Raji (cell line): Measurements from ENCODE around the gene C18orf63.

Experiments
- POLR2A ChIP-seq: IDR thresholded peaks from 2 replicates; pipeline ENCODE4 v1.6.1; 2011; ENCODE audit warnings: low read depth, low read length, control low read depth; ENCODE audit not compliant: insufficient read depth

The C18orf63 gene

DNA sequence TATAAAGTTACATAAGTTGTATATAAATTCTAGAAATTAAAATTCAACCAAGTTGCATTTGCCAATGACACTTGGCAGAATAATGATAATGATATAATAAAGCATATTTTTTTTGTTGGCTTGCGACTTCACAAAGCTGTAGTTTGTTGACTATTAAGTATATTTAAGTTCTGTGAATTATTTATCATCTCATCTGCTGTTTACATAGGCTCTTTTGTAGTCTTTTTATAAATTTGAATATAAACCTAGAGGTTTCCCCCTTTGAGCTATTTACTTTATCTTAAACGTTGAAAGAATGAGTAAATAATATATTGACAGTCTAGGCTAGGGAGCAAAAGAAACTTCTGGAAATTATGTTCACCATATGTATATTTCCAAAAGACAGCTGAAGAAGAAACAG is 32.9 kb downstream of the C18orf63 start:
- TF ChIP-seq POLR2A, result no peak

DNA sequence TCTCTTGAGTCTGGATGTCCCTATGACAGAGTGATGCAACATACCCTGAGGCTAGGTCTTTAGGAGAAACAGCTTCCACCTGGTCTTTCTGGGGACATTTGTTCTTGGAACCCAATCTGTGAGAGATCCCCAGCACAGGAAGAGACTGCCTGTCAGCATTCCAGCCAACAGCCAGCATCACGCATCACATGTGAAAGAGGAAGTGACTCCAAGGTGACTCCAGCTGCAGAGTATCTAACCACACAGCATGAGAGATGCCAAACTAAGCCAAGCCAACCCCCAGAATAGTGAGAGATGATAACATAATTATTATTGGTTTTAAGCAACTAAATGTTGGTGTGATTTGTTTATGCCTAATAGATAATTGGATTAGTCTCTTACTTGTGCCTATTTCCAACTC is 35.7 kb downstream of the C18orf63 start:
- TF ChIP-seq POLR2A, result no peak

DNA sequence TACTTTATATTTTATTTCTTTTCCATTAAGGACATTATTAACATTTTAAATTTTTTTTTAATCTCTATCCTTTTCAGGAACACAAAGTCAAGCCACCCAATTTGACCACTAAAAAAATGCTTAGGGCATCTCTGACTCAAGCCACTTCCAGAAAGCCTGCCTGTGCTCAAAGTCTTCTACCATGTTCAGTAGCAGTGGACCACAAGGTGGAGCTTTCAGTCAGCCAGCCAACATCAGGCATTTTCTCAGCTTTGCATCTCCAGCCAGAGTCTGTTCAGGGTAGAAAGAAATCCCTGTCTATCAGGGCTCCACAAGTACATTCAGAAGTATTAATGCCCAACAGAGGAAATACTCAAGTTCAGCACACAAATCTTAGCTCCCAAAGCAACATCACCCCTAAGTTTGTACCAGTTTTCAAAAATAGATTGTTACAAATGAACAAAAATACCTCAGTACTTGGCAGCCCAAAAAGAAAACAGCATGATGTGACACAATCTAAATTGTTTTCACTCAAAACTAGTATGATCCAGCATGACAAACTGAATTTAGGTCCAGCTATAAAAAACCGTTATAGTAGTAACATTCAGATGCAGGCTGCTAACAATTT is 37.6 kb downstream of the C18orf63 start:
- no peak for TF ChIP-seq POLR2A

DNA sequence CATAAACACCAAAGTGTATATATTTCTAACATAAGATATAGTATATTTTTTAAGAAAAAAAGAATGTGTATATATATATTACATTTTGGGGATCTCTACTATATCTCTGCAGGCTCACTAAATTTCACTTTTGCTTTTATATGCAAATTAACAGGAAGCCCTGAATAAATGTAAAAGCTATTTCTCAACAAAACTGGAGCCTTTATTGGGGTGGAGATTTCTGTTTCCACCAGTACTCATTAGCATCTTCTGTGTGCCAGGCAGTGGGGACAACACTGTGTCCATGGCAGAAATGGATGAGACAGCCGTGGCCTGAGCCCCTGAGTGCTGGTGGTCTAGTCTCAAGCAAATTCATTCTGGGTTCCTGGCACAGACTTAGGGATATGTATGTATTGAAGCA is 41.3 kb downstream of the C18orf63 start:
- TF ChIP-seq POLR2A, result no peak

DNA sequence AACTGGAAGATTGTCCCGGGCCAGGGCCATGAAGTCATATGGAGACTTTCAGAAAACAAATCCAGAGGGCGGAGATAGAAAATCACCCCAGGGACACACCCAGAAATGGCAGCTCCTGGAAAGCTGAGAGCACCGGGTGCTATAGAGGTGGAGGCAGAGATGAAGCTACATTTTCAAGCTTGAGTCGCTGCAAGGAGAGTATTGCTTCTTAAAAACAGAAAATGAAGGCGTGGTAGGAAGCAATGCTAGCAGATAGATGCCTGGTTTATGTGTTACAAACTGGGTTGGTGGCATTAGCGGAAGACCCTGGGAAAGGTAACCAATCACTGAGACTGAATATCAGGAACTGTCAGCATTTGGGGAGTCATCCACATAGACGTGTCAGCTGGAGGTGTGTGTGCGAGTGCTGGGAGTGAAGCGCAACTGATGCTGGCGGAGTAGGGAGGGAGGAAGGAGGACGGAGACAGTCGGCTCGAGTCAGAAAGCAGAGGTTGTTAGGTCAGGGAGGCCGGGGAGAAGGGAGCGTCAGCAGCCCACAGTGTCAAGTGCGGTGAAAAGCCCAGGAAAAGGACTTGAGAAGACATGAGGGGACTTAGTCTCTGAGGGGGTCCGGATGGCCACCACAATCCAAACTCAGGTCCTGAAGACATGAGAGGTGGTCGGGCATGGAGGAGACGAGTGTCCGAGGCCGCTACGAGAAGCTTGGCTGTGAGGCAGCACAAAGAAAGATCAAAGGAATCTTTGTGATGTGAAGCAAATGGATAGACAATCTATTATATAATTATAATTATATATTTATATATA is 45.4 kb downstream of the C18orf63 start:
- no peak for TF ChIP-seq POLR2A

DNA sequence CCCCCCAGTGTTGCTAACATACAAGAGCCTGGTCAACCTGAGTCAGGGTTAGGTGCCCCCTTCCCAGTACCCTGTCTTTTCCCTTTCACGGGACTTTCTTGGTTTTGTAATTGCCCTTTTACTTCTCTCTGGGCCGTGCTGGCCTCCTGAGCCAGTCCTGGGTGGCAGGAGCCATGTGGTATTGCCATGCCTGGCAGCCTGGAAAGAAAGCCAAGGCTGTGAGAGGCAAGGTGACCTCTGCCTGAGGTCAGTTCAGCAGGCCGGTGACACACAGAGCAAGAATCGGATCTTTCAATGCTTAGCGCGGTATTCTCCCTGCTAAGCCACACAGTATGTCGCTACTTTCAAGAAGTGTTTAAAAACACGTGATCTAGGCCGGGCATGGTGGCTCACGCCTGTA is 52.3 kb downstream of the C18orf63 start:
- no peak for TF ChIP-seq POLR2A

DNA sequence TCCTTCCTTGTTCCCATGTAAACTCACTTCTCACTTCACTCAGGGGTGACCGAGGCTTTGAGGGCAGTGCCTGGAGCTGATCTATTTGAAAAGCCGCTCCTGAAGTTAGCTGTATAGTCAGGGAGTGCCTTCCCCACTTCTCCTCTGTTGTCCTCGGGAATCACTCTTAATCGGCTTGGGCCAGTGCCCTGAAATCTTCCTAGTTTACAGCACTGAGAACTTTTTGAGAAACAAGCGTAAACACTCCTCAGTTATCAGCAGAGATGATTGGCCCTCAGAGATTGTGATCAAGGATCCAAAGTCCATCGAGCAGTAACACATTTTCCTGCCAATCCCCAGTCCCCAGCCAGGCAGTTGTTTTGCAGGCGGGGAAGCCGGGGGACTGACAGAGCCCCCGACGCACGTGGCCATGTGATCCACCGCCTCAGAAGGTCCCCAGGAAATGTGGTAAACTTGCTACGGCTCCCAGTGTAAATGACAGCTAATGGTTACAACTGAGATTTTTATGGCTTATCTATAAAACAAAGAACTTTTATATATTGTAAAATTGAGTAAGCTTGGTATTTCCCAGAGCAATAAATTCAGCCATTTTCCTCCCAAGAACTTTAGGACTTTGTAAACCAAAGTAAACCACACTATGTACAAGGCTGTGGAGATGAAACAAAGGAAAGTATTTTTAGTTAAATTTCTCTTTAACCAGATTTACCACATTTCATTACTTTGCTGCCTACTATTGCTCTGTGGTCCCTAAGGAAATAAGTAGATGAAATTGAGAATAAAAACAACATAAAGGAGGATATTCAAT is 53.5 kb downstream of the C18orf63 start:
- TF ChIP-seq POLR2A, result no peak

DNA sequence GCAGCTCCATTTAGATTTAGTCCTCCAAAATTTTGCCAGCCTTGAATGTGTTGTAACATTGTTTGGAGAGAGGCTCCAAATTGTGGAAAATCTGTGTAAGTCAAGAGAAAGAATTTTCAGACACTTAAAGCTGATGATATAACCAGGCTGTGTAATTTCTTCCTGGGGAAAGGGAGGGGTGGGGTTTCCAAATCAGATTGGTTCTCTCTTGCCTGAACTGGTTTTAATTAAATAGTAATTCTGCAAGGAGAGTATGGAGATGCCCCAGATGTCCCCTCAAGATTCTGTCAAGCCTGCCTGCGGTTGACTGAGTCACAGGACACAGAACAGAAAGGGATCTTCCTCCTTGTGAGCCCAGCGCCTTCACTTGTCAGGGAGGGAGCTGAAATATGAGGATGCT is 54.5 kb downstream of the C18orf63 start:
- no peak for TF ChIP-seq POLR2A

DNA sequence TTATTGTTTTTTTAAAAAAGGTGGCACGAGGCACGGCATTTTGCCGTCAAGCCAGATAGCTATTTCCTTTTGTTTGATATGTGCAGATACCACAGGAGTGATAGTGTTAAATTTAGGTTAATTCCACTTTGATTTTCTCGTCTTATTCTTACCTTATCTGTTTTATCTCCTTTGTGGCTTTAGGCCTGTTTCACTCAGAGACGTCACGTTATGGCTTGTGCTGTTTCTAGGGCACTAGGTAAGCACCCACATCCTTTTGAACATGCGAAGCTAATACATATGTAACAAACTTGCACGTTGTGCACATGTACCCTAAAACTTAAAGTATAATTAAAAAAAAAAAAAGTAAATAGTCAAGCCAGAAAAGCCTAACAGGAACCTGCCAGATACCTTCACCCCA is 57.8 kb downstream of the C18orf63 start:
- no peak for TF ChIP-seq POLR2A

DNA sequence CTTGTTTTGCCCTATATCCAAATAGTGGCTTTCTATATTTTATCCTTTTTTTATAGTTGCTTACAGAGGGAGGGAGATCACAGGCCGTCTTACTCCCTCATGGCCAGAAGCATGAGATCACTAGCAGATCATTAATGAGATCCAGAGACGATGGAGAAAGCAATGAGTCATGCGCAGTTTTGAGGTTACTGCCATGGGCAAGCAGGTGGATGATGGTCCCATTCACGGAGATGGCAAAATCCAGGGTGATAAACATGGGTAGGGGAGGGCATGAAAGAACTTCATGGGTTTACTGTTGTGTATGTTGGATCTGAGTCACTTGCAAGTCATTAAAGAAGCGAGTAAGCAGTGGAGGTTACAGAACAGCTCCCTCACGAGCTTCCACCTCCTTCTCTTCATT is 60.4 kb downstream of the C18orf63 start:
- TF ChIP-seq POLR2A, result no peak

DNA sequence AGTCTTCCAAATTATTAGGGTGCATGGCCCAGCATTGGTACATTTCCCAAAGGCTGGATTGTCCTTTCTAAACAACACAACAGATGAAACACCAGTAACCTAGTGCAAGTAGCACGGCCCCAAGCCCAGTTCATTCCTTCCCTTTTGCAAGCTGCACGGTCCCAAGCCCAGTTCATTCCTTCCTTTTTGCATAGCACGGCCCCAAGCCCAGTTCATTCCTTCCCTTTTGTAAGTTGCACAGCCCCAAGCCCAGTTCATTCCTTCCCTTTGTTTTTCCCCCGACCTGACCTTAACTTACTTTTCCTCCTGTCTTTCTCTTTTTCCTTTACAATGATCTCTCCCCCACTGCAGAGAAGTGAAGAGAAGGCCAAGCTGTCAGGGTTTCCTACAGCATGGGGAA is 60.9 kb downstream of the C18orf63 start:
- TF ChIP-seq POLR2A, result no peak

DNA sequence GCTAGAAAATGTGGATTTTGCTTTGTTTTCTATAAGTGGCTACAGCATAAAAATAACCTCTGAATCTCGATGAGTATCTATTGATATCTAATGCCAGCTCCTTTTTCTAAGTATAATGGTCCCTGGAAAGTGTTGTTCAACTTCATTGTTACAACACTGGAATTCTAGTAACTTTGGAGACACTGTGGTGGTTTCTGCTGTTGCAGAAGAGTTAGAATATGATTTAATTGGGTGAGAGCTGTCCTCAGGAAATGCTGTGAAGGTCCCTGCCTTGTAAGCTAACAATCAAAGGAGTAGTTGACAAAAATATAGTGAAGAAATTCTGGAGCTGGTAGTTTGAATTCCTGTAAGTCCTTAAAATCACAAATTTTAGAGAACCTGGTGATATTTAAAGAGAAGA is 62.1 kb downstream of the C18orf63 start:
- TF ChIP-seq POLR2A, result no peak

DNA sequence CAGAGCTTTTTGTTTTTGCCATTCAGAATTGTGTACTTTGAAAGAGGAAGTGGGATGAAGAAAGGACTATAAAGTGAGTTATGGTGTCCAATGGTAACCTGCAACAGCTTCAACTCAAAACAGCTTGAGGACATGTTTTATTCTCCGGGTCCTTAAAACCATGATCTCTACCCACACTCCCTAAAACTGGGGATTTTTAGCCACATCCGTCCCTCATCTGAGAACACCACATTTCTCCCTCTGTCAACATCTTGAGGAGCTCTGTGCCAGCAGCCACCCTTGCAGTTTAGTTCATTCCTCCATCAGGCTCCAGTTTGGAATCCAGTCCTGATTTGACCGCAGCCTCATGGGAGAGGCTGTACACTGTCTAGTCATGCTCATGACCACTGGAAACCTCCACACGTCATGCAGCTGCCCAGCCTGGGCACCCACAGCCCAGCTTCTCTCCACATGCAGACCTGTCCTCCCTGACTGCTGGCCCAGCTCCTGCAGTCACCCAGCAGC is 62.6 kb downstream of the C18orf63 start:
- TF ChIP-seq POLR2A, result no peak

DNA sequence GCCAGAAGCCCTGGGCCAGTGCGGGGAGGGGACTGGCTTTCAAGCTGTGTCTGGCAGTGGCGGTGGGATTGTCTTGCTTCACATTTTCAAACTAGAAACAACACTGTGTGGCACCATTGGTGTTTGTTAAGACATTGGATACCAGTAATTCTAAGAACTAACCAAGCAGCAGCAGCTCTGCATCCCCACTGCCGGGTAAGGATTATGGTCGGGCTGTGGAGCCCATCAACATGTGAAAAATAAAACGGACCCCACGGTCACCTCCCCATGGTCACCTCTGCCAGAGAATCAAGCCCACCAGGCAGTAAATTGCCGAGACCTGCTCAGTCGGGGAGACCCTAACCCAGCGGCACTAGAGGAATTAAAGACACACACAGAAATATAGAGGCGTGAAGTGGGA is 65.3 kb downstream of the C18orf63 start:
- TF ChIP-seq POLR2A, result no peak

DNA sequence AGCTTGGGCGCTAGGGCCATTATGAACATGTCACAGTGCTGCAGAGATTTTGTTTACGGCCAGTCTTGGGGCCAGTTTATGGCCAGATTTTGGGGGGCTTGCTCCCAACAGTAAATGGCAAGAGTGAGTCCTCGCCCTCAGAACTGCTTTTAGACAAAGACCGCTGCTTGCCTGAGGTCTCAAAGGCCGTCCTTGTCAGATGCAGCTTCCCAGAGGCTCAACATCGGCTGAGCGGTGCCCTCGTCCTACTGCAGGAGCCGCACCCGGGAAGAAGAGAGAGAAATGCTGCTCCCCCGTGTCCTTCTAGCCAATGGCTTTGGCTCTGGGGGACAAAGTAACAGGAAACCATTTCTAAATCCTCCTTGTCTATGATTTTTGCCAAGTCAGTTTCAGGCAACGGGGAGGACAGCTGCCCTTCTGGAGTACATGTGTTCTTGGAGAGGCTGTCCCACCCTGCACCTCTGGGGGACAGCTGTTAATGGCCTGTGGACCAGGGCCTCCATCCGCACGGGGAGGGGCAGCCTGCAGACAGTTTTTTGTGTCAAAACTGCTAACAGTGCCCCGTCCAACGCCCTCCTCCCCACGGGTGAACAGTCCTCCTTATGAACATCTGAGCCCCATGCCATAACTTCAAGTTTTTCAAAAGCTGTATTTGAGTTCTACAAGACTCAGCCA is 66.1 kb downstream of the C18orf63 start:
- TF ChIP-seq POLR2A, result no peak
